Measurements from ENCODE around the gene UGT1A5. TPM values are rescaled to one million over a fixed set of nuclear protein-coding genes. Genes with fewer than 3 reads are reported as not detected.

The UGT1A5 gene
- total RNA-seq, 2 donors from 2014 or later, result not detected

DNA sequence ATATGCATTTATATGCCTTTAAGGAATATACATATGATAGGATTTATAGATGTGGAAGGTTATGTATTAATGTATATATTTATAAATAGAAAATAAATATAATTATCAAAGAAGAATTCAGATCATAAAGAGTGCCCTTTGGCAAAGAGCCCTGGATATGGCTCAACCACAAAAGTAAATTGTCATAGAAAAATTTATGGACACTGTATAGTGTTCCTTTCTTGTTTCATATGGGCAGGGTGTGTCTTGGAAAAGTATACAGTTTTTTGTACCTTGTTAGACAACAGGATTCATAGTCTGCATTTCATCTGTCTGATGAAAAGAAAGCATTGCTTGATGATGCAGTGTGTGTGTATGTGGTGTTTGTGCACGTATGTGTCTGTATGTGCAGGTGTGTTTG is 28.1 kb upstream of the UGT1A5 start:
- Mint-ChIP-seq H3K36me3 (ENCODE audit: low read depth) (no peaks in the 10 kb centered on the region), H3K9me3 (no peaks in the 10 kb centered on the region), H3K4me3 (no peak overlapping the region), H3K27ac (no peak overlapping the region), H3K4me1 (peaks cover 12% of the 10 kb centered on the region), H3K27me3 (ENCODE audit: insufficient read depth) (no peaks in the 10 kb centered on the region)
- no peak for DNase-seq
- Histone ChIP-seq H3K27me3 (ENCODE audit: control insufficient read depth, insufficient read depth, low read length, poor library complexity, severe bottlenecking) (no peaks in the 10 kb centered on the region), H3K36me3 (ENCODE audit: control insufficient read depth, insufficient read depth, low read length) (no peaks in the 10 kb centered on the region), H3K4me3 (ENCODE audit: low read length) (no peak overlapping the region), H3K4me1 (ENCODE audit: control insufficient read depth, insufficient read depth, low read length) (no peaks in the 10 kb centered on the region), H3K27ac (ENCODE audit: low read depth, low read length) (no peak overlapping the region), H3K9me3 (ENCODE audit: control insufficient read depth, low read length) (no peaks in the 10 kb centered on the region), H3K9ac (ENCODE audit: extremely low read depth, low read length, poor library complexity, severe bottlenecking) (no peak overlapping the region)
- TF ChIP-seq, protein P1, sequence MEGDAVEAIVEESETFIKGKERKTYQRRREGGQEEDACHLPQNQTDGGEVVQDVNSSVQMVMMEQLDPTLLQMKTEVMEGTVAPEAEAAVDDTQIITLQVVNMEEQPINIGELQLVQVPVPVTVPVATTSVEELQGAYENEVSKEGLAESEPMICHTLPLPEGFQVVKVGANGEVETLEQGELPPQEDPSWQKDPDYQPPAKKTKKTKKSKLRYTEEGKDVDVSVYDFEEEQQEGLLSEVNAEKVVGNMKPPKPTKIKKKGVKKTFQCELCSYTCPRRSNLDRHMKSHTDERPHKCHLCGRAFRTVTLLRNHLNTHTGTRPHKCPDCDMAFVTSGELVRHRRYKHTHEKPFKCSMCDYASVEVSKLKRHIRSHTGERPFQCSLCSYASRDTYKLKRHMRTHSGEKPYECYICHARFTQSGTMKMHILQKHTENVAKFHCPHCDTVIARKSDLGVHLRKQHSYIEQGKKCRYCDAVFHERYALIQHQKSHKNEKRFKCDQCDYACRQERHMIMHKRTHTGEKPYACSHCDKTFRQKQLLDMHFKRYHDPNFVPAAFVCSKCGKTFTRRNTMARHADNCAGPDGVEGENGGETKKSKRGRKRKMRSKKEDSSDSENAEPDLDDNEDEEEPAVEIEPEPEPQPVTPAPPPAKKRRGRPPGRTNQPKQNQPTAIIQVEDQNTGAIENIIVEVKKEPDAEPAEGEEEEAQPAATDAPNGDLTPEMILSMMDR (conservative IDR thresholded peaks at IDR 0.05), result no peak
- 63 to 88% methylated on average over 1 of the region's 1 CpG for WGBS, 2 experiments (ENCODE audit: insufficient coverage in 1 of 2, insufficient read length in 1 of 2)

DNA sequence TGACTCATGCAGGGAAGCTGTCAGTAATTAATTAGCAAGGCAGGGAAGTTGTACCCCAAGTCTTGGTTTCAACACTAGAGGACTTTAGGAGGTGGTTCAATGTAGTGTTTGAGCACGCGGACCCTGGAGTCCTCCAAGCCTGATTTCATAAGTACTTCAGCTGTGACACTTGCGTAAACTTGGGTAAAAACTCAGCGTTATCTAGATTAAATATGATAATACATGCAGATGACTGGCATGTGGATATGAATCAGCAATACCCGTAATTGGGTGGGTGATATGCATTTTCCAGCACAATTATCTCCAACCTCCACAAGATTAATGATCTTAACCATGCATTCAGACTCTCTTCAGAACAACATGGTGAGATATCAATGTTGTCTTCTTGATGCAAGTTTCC is 25.8 kb upstream of the UGT1A5 start:
- H3K9ac ChIP-seq (ENCODE audit: extremely low read depth, low read length, poor library complexity, severe bottlenecking), result no peak overlapping the region
- no peak overlapping the region for H3K4me3 ChIP-seq (ENCODE audit: low read length)
- no peaks in the 10 kb centered on the region for H3K36me3 ChIP-seq (ENCODE audit: control insufficient read depth, insufficient read depth, low read length)
- H3K27ac Mint-ChIP-seq, result no peak overlapping the region
- no peaks in the 10 kb centered on the region for H3K27me3 Mint-ChIP-seq (ENCODE audit: insufficient read depth)
- no peak overlapping the region for H3K27ac ChIP-seq (ENCODE audit: low read depth, low read length)
- no peaks in the 10 kb centered on the region for H3K9me3 ChIP-seq (ENCODE audit: control insufficient read depth, low read length)
- DNase-seq, result no peak
- no peaks in the 10 kb centered on the region for H3K36me3 Mint-ChIP-seq (ENCODE audit: low read depth)
- H3K4me3 Mint-ChIP-seq, result no peak overlapping the region
- WGBS, 2 experiments (ENCODE audit: insufficient coverage in 1 of 2, insufficient read length in 1 of 2), result 88 to 100% methylated on average over 3 to 5 of the region's 5 CpGs
- TF ChIP-seq, protein P1 (conservative IDR thresholded peaks at IDR 0.05), result no peak
- H3K9me3 Mint-ChIP-seq, result no peaks in the 10 kb centered on the region
- no peaks in the 10 kb centered on the region for H3K4me1 ChIP-seq (ENCODE audit: control insufficient read depth, insufficient read depth, low read length)
- peaks cover 17% of the 10 kb centered on the region for H3K4me1 Mint-ChIP-seq
- no peaks in the 10 kb centered on the region for H3K27me3 ChIP-seq (ENCODE audit: control insufficient read depth, insufficient read depth, low read length, poor library complexity, severe bottlenecking)

DNA sequence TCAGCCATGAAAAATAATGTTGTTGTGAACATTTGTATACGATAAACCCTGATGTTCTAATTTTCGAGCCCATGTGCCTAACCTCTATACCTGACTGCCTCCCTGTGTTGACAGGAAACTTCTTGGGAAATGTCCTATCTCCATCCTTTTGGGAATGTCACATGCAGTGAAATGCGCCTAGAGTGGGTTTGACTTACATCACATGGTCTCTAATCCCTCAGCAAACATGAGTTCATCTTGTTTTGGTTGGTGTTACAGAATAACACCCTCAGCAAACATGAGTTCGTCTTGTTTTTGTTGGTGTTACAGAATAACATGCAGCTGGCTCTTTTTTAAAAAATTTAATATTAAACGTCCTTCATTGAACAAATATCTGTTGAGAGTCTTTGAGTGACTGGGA is 24.4 kb upstream of the UGT1A5 start:
- Histone ChIP-seq H3K4me1 (ENCODE audit: control insufficient read depth, insufficient read depth, low read length) (no peaks in the 10 kb centered on the region), H3K9ac (ENCODE audit: extremely low read depth, low read length, poor library complexity, severe bottlenecking) (no peak overlapping the region), H3K9me3 (ENCODE audit: control insufficient read depth, low read length) (no peaks in the 10 kb centered on the region), H3K27me3 (ENCODE audit: control insufficient read depth, insufficient read depth, low read length, poor library complexity, severe bottlenecking) (no peaks in the 10 kb centered on the region), H3K27ac (ENCODE audit: low read depth, low read length) (no peak overlapping the region), H3K4me3 (ENCODE audit: low read length) (no peak overlapping the region), H3K36me3 (ENCODE audit: control insufficient read depth, insufficient read depth, low read length) (no peaks in the 10 kb centered on the region)
- no peak for DNase-seq
- Mint-ChIP-seq H3K27ac (no peak overlapping the region), H3K4me1 (peaks cover 18% of the 10 kb centered on the region), H3K4me3 (no peak overlapping the region), H3K27me3 (ENCODE audit: insufficient read depth) (no peaks in the 10 kb centered on the region), H3K9me3 (no peaks in the 10 kb centered on the region), H3K36me3 (ENCODE audit: low read depth) (no peaks in the 10 kb centered on the region)
- TF ChIP-seq, protein P1 (conservative IDR thresholded peaks at IDR 0.05), result no peak
- WGBS, 2 experiments (ENCODE audit: insufficient coverage in 1 of 2, insufficient read length in 1 of 2), result 90 to 100% methylated on average over 1 to 5 of the region's 5 CpGs

Data from endodermal cell (in vitro differentiated cells).